H9 (cell line): ENCODE results near the gene MYLK. TPM values are rescaled to one million over a fixed set of nuclear protein-coding genes. Genes with fewer than 3 reads are reported as not detected.

Experiments
- DNase-seq: peaks from one replicate; pipeline ENCODE4 v3.0.0-alpha.2; 2017
- H2AFZ ChIP-seq: one replicate; pipeline ENCODE4 v1.6.1; 2013; ENCODE audit warnings: mild to moderate bottlenecking, low read length, control low read depth, moderate library complexity
- H2AK5ac ChIP-seq: 2 replicates; pipeline ENCODE4 v1.6.1; 2013; ENCODE audit warnings: low read length, control low read depth, mixed read lengths; ENCODE audit not compliant: insufficient read length
- H2BK120ac ChIP-seq: one replicate; pipeline ENCODE4 v1.6.1; 2013; ENCODE audit warnings: low read depth, mild to moderate bottlenecking, low read length, control low read depth, inconsistent platforms; ENCODE audit not compliant: poor library complexity, severe bottlenecking
- H2BK12ac ChIP-seq: 2 replicates; pipeline ENCODE4 v1.6.1; 2013; ENCODE audit warnings: low read length, control low read depth, mixed read lengths, low read depth; ENCODE audit not compliant: insufficient read length
- H2BK15ac ChIP-seq: 2 replicates; pipeline ENCODE4 v1.6.1; 2013; ENCODE audit warnings: low read depth, low read length, control low read depth
- H2BK20ac ChIP-seq: one replicate; pipeline ENCODE4 v1.6.1; 2013; ENCODE audit warnings: low read depth, mild to moderate bottlenecking, low read length, control low read depth, inconsistent platforms; ENCODE audit not compliant: poor library complexity, severe bottlenecking
- H2BK5ac ChIP-seq: 2 replicates; pipeline ENCODE4 v1.6.1; 2013; ENCODE audit warnings: low read length, control low read depth, mixed read lengths; ENCODE audit not compliant: insufficient read length
- H3K14ac ChIP-seq: 2 replicates; pipeline ENCODE4 v1.6.1; 2013; ENCODE audit warnings: low read length, control low read depth; ENCODE audit not compliant: insufficient read depth
- H3K18ac ChIP-seq: 2 replicates; pipeline ENCODE4 v1.6.1; 2013; ENCODE audit warnings: low read depth, mild to moderate bottlenecking, mixed read lengths, low read length, control low read depth; ENCODE audit not compliant: insufficient read length
- H3K23ac ChIP-seq: 2 replicates; pipeline ENCODE4 v1.6.1; 2013; ENCODE audit warnings: low read length, control low read depth, mixed read lengths, low read depth; ENCODE audit not compliant: insufficient read length
- H3K23me2 ChIP-seq: 2 replicates; pipeline ENCODE4 v1.6.1; 2013; ENCODE audit warnings: low read depth, mild to moderate bottlenecking, mixed read lengths, low read length, control low read depth; ENCODE audit not compliant: insufficient read length, poor library complexity, severe bottlenecking
- H3K27ac ChIP-seq: 2 replicates; pipeline ENCODE4 v1.5.1; 2013; ENCODE audit warnings: low read length, control low read depth, mixed read lengths, low read depth; ENCODE audit not compliant: insufficient read length
- H3K27me3 ChIP-seq: 2 replicates; pipeline ENCODE4 v1.6.1; 2013; ENCODE audit warnings: low read length, control low read depth, inconsistent platforms; ENCODE audit not compliant: insufficient read depth
- H3K4ac ChIP-seq: 2 replicates; pipeline ENCODE4 v1.6.1; 2013; ENCODE audit warnings: low read depth, mild to moderate bottlenecking, control low read depth, inconsistent platforms, low read length, moderate library complexity
- H3K4me1 ChIP-seq: 2 replicates; pipeline ENCODE4 v1.6.1; 2013; ENCODE audit warnings: low read length, control low read depth, inconsistent platforms; ENCODE audit not compliant: insufficient read depth
- H3K4me2 ChIP-seq: 2 replicates; pipeline ENCODE4 v1.6.1; 2013; ENCODE audit warnings: low read length, control low read depth, mixed read lengths; ENCODE audit not compliant: insufficient read length, insufficient read depth
- H3K56ac ChIP-seq: 2 replicates; pipeline ENCODE4 v1.6.1; 2013; ENCODE audit warnings: low read depth, mild to moderate bottlenecking, mixed read lengths, low read length, control low read depth; ENCODE audit not compliant: insufficient read length
- H3K79me1 ChIP-seq: 2 replicates; pipeline ENCODE4 v1.6.1; 2013; ENCODE audit warnings: low read depth, mild to moderate bottlenecking, moderate library complexity, low read length, control low read depth, inconsistent platforms; ENCODE audit not compliant: insufficient read depth, poor library complexity, severe bottlenecking
- H3K79me2 ChIP-seq: 2 replicates; pipeline ENCODE4 v1.6.1; 2013; ENCODE audit warnings: low read length, control low read depth, inconsistent platforms; ENCODE audit not compliant: insufficient read depth
- H3K9ac ChIP-seq: 2 replicates; pipeline ENCODE4 v1.6.1; 2013; ENCODE audit warnings: low read length, control low read depth, mixed read lengths; ENCODE audit not compliant: insufficient read length; ENCODE audit errors: extremely low read depth
- H3K9me3 ChIP-seq: one replicate; pipeline ENCODE4 v1.6.1; 2013; ENCODE audit warnings: low read depth, low read length, inconsistent platforms; ENCODE audit not compliant: control insufficient read depth
- H3T11ph ChIP-seq: one replicate; pipeline ENCODE4 v1.6.1; 2013; ENCODE audit warnings: mild to moderate bottlenecking, low read length, control low read depth, inconsistent platforms
- H4K20me1 ChIP-seq: one replicate; pipeline ENCODE4 v1.6.1; 2013; ENCODE audit not compliant: control insufficient read depth, insufficient read length, insufficient read depth
- H4K5ac ChIP-seq: 2 replicates; pipeline ENCODE4 v1.6.1; 2013; ENCODE audit warnings: low read depth, mild to moderate bottlenecking, mixed read lengths, low read length, control low read depth; ENCODE audit not compliant: insufficient read length
- H4K8ac ChIP-seq: replicated peaks from 2 replicates; pipeline ENCODE4 v1.6.1; 2013; ENCODE audit warnings: low read length, control low read depth, mixed read lengths, low read depth; ENCODE audit not compliant: insufficient read length
- H4K91ac ChIP-seq: 2 replicates; pipeline ENCODE4 v1.6.1; 2013; ENCODE audit warnings: low read depth, mild to moderate bottlenecking, moderate library complexity, mixed read lengths, low read length, control low read depth; ENCODE audit not compliant: insufficient read length
- H3K27ac Mint-ChIP-seq, 3 experiments: 2 replicates in 2 of 3; 3 replicates in 1 of 3; pipeline ENCODE4 v1.8.0; 2020 to 2021; ENCODE audit warnings: mixed read lengths in 3 of 3, mild to moderate bottlenecking in 1 of 3, moderate library complexity in 1 of 3
- H3K27me3 Mint-ChIP-seq: 2 replicates; pipeline ENCODE4 v1.8.0; 2021; ENCODE audit warnings: low read depth, mild to moderate bottlenecking, moderate library complexity, mixed read lengths
- H3K36me3 Mint-ChIP-seq, 3 experiments: 2 replicates in 2 of 3; 3 replicates in 1 of 3; pipeline ENCODE4 v1.8.0; 2020 to 2021; ENCODE audit warnings: low read depth in 3 of 3, mixed read lengths in 3 of 3; ENCODE audit not compliant: insufficient read depth in 1 of 3
- H3K4me1 Mint-ChIP-seq, 2 experiments: 2 replicates each; pipeline ENCODE4 v1.8.0; 2020; ENCODE audit warnings: mixed read lengths in 2 of 2
- H3K4me3 Mint-ChIP-seq, 2 experiments: 2 replicates in 1 of 2; 3 replicates in 1 of 2; pipeline ENCODE4 v1.8.0; 2020 to 2021; ENCODE audit warnings: mild to moderate bottlenecking in 2 of 2, mixed read lengths in 2 of 2, moderate library complexity in 1 of 2
- H3K9me3 Mint-ChIP-seq, 2 experiments: 2 replicates in 1 of 2; 3 replicates in 1 of 2; pipeline ENCODE4 v1.8.0; 2020; ENCODE audit warnings: mild to moderate bottlenecking in 2 of 2, mixed read lengths in 2 of 2, moderate library complexity in 1 of 2
- WGBS: extraction: QIAGEN DNeasy Blood & Tissue Kit; methylation state at CpG from one replicate; pipeline ENCODE4 v1.1.7; 2013; ENCODE audit warnings: missing lambda C conversion rate, low lambda C conversion rate, mixed read lengths; ENCODE audit not compliant: insufficient read length; ENCODE audit errors: extremely low coverage; 5-methylcytosine and 5-hydroxymethylcytosine counted together
- total RNA-seq: library from RNA; stranded (reverse); gene quantifications from 2 replicates; pipeline ENCODE4 v1.2.1, GENCODE V29; 2021
- TF ChIP-seq, protein P1 (sequence below): fragments of 200-600 bp; sonication (generic); conservative IDR thresholded peaks from 3 replicates; pipeline ENCODE4 v1.8.0; 2021; ENCODE audit warnings: antibody characterized with exemption, mild to moderate bottlenecking

The MYLK gene
- total RNA-seq, 1 experiment from 2014 or later = 10.1 TPM

DNA sequence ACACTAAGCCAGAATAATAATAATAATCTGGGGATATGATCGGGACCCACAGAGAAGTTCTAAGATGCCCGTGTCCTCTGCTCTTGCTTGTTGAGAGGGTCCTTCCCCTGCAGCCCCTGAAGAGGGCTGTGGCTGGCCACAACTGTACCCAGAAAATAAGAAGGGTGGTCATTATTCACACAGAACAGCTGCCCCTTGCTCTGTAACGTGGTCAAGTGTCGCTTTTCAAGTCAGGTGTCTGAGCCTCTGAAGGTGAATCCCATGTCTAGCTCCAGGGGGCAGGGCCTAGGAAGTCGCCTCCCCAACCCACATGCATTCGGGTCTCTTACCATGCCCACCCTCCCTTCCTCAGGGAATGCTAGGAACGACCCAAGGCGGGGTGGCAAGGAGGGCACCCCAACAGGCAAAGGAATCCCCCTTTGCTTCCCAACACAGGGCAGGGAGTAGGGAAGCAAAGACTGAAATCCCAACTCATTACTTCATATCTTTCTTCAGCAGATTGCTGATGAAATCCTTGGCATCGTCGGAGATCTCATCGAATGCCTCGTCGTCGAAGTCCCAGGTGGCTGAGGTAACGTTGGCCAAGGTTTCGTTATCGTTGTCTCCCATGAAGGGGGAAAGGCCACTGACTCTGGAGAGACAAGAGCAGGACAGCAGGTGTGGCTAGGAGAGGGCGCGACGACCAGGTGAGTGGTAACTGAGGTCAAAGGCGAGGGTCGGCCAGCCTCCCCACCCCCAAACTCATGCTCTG is 255.0 kb downstream of the MYLK start:
- Histone ChIP-seq H3K79me1 (no peaks in the 10 kb centered on the region), H4K91ac (no peak overlapping the region), H2BK15ac (no peak overlapping the region), H4K20me1 (peaks cover 2% of the 10 kb centered on the region), H4K8ac (no peak overlapping the region), H3K27me3 (no peaks in the 10 kb centered on the region), H3K4me1 (peaks cover 4% of the 10 kb centered on the region; the same call in 1 of the 2 replicates), H2AFZ (no peak overlapping the region), H2BK5ac (no peak overlapping the region), H4K5ac (no peak overlapping the region), H2BK12ac (no peak overlapping the region), H3K18ac (no peak overlapping the region), H3K14ac (no peak overlapping the region; the same call in 1 of the 2 replicates), H3K27ac (no peak overlapping the region), H3K79me2 (no peaks in the 10 kb centered on the region), H3K9me3 (no peaks in the 10 kb centered on the region), H3K23ac (no peak overlapping the region), H3K56ac (no peak overlapping the region), H3K23me2 (no peaks in the 10 kb centered on the region), H3K4me2 (no peak overlapping the region), H2AK5ac (no peak overlapping the region), H3K9ac (no peak overlapping the region), H2BK120ac (no peak overlapping the region), H3T11ph (no peak overlapping the region), H2BK20ac (no peak overlapping the region), H3K4ac (no peak overlapping the region)
- TF ChIP-seq, protein P1, sequence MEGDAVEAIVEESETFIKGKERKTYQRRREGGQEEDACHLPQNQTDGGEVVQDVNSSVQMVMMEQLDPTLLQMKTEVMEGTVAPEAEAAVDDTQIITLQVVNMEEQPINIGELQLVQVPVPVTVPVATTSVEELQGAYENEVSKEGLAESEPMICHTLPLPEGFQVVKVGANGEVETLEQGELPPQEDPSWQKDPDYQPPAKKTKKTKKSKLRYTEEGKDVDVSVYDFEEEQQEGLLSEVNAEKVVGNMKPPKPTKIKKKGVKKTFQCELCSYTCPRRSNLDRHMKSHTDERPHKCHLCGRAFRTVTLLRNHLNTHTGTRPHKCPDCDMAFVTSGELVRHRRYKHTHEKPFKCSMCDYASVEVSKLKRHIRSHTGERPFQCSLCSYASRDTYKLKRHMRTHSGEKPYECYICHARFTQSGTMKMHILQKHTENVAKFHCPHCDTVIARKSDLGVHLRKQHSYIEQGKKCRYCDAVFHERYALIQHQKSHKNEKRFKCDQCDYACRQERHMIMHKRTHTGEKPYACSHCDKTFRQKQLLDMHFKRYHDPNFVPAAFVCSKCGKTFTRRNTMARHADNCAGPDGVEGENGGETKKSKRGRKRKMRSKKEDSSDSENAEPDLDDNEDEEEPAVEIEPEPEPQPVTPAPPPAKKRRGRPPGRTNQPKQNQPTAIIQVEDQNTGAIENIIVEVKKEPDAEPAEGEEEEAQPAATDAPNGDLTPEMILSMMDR = no peak
- no peak overlapping the region for H3K27ac Mint-ChIP-seq
- H3K36me3 Mint-ChIP-seq = peaks cover 0 to 3% (median 0%) of the 10 kb centered on the region in 3 experiments; a peak in 2 of 7 replicates
- no peak for DNase-seq
- no peaks in the 10 kb centered on the region; a peak in 1 of 5 replicates for H3K9me3 Mint-ChIP-seq
- no peaks in the 10 kb centered on the region; the same call in 1 of the 2 replicates for H3K27me3 Mint-ChIP-seq
- WGBS = no CpG with 5 or more reads among the region's 22 CpGs
- H3K4me3 Mint-ChIP-seq = no peak overlapping the region
- peaks cover 19 to 27% of the 10 kb centered on the region in 2 experiments for H3K4me1 Mint-ChIP-seq
